ENCODE results near the gene WDR7. TPM values are rescaled to one million over a fixed set of nuclear protein-coding genes. Genes with fewer than 3 reads are reported as not detected.

Gene WDR7
- total RNA-seq, 1 experiment from 2014 or later, result 11.5 TPM

GRCh38 chr18:57004366-57005121, 353.4 kb downstream of the WDR7 start (continued):
- TF ChIP-seq REST (IDR thresholded peaks at IDR 0.05; ENCODE audit: low read depth), result no peak
- no peak for TF ChIP-seq ATF3 (IDR thresholded peaks at IDR 0.05)
- TF ChIP-seq SP1 (IDR thresholded peaks at IDR 0.05; ENCODE audit: low read depth), result no peak
- TF ChIP-seq EZH2phosphoT487 (IDR thresholded peaks at IDR 0.05; ENCODE audit: borderline replicate concordance), result no peak
- TF ChIP-seq CEBPB (IDR thresholded peaks at IDR 0.05; ENCODE audit: low read depth), result no peak
- no peak for TF ChIP-seq CBX3 (IDR thresholded peaks at IDR 0.05; ENCODE audit: low read depth)
- TF ChIP-seq EZH2 (IDR thresholded peaks at IDR 0.05), result no peak

GRCh38 chr18:57008001-57008686, 357.0 kb downstream of the WDR7 start:
- CTCF ChIA-PET, result no interaction called here
- intact Hi-C loops (cut with micrococcal nuclease), result no loop called here

More at GRCh38 chr18:57008001-57008686, 357.0 kb downstream of the WDR7 start:
- Histone ChIP-seq H4K20me1 (ENCODE audit: insufficient read depth) (no peaks in the 10 kb centered on the region), H3K9ac (ENCODE audit: low read length) (no peak overlapping the region), H3K4me1 (ENCODE audit: control insufficient read depth in 1 of 2, insufficient read depth in 2 of 2, low read length in 2 of 2) (peaks cover 8 to 10% of the 10 kb centered on the region in 2 experiments), H2AFZ (ENCODE audit: low read depth, low read length, poor library complexity, severe bottlenecking) (no peak overlapping the region), H3K27ac (ENCODE audit: low read depth, low read length) (no peak overlapping the region), H3K4me2 (ENCODE audit: low read length) (no peak overlapping the region), H3K27me3 (ENCODE audit: insufficient read depth, low read length) (no peaks in the 10 kb centered on the region), H3K79me2 (ENCODE audit: insufficient read depth, low read length) (no peaks in the 10 kb centered on the region), H3K9me2 (ENCODE audit: insufficient read depth) (no peaks in the 10 kb centered on the region), H3K4me3 (replicated peaks in 1 of 2; ENCODE audit: low read depth in 1 of 2, low read length in 2 of 2) (no peak overlapping the region), H3K9me3 (ENCODE audit: control insufficient read depth in 1 of 2, insufficient read depth in 1 of 2, low read depth in 1 of 2, low read length in 2 of 2) (no peaks in the 10 kb centered on the region), H3K36me3 (ENCODE audit: control insufficient read depth in 1 of 2, insufficient read depth in 2 of 2, low read length in 2 of 2) (no peaks in the 10 kb centered on the region)
- RAD21 ChIA-PET (ENCODE audit: low non-redundant PET in 1 of 2, low total read pairs in 2 of 2, uncharacterized antibody in 2 of 2, unreplicated experiment in 2 of 2), result no interaction called here
- ATAC-seq (no peak), DNase-seq (ENCODE audit: low read depth, low spot score) (no peak)
- POLR2A ChIA-PET, result no interaction called here
- no peak for TF ChIP-seq ATF3 (IDR thresholded peaks at IDR 0.05)
- no peak for TF ChIP-seq MAX (IDR thresholded peaks at IDR 0.05)
- TF ChIP-seq ZBTB33 (IDR thresholded peaks at IDR 0.05; ENCODE audit: extremely low read depth, insufficient replicate concordance, low read length), result no peak
- no peak for TF ChIP-seq ZNF274 (IDR thresholded peaks at IDR 0.05; ENCODE audit: low read depth, low read length)
- no peak for TF ChIP-seq TCF7L2 (IDR thresholded peaks at IDR 0.05; ENCODE audit: borderline replicate concordance, extremely low read depth, insufficient read depth, insufficient read length)
- no peak for TF ChIP-seq CBX3 (IDR thresholded peaks at IDR 0.05; ENCODE audit: low read depth)
- no peak for TF ChIP-seq EZH2phosphoT487 (IDR thresholded peaks at IDR 0.05; ENCODE audit: borderline replicate concordance)
- BruUV-seq (replicated peaks), result no TSS peak
